ENCODE data around the gene RPTOR. TPM values are rescaled to one million over a fixed set of nuclear protein-coding genes. Genes with fewer than 3 reads are reported as not detected.

The RPTOR gene
- polyA plus RNA-seq, 1 of the 3 experiments (the other 2 are of a cell fraction): 14.9 TPM

- CTCF ChIA-PET: interaction anchor here (0.8 to 1.6 kb wide), 4 partner anchors 47 to 502 kb away, joined by 3 to 5 read pairs (median 4); no protein-coding TSS in a partner anchor
- Histone ChIP-seq H3K4me1 (ENCODE audit: control insufficient read depth in 1 of 2, insufficient read depth in 2 of 2, low read depth in 1 of 2, low read length in 1 of 2) (no peaks in the 10 kb centered on the region), H4K20me1 (ENCODE audit: insufficient read depth) (no peaks in the 10 kb centered on the region), H3K9ac (no peak overlapping the region), H3K4me2 (no peak overlapping the region), H3F3A (replicated peaks; ENCODE audit: insufficient read depth) (no peaks in the 10 kb centered on the region), H3K79me2 (ENCODE audit: insufficient read depth) (no peaks in the 10 kb centered on the region), H3K9me2 (no peaks in the 10 kb centered on the region), H3K4me3 (ENCODE audit: low read depth in 2 of 2, low read length in 1 of 2) (no peak overlapping the region), H2AFZ (ENCODE audit: low read depth) (no peak overlapping the region), H3K9me3 (no peaks in the 10 kb centered on the region), H3K36me3 (replicated peaks in 1 of 2; ENCODE audit: control insufficient read depth in 1 of 2, insufficient read depth in 2 of 2, low read length in 1 of 2) (peaks cover 8 to 31% of the 10 kb centered on the region in 2 experiments), H3K27me3 (ENCODE audit: insufficient read depth) (no peaks in the 10 kb centered on the region), H3K27ac (ENCODE audit: low read depth in 2 of 2, low read length in 1 of 2) (no peak overlapping the region)
- WGBS (ENCODE audit: low lambda C conversion rate): 99% methylated on average over 13 of the region's 13 CpGs
- POLR2A ChIA-PET: no interaction called here
- TF ChIP-seq PBX3 (IDR thresholded peaks at IDR 0.05) (no peak), ELF1 (IDR thresholded peaks at IDR 0.05) (no peak), USF2 (IDR thresholded peaks at IDR 0.05; ENCODE audit: borderline replicate concordance, low read depth, low read length) (no peak), ZBTB33 (IDR thresholded peaks at IDR 0.05; ENCODE audit: borderline replicate concordance, low read depth) (no peak)
- no peak for DNase-seq
Measured at GRCh38 chr17:80929449-80929848, 384.8 kb downstream of the RPTOR start.

GRCh38 chr17:80930335-80931279, 386.0 kb downstream of the RPTOR start:
- no peak overlapping the region for H3K4me2 ChIP-seq
- H3K36me3 ChIP-seq (replicated peaks in 1 of 2; ENCODE audit: control insufficient read depth in 1 of 2, insufficient read depth in 2 of 2, low read length in 1 of 2): peaks cover 12 to 20% of the 10 kb centered on the region in 2 experiments
- no peaks in the 10 kb centered on the region for H3K9me2 ChIP-seq
- no peaks in the 10 kb centered on the region for H3K9me3 ChIP-seq
- no peak for DNase-seq
- H4K20me1 ChIP-seq (ENCODE audit: insufficient read depth): no peaks in the 10 kb centered on the region
- no peaks in the 10 kb centered on the region for H3K4me1 ChIP-seq (ENCODE audit: control insufficient read depth in 1 of 2, insufficient read depth in 2 of 2, low read depth in 1 of 2, low read length in 1 of 2)
- no peaks in the 10 kb centered on the region for H3K27me3 ChIP-seq (ENCODE audit: insufficient read depth)
- H3F3A ChIP-seq (replicated peaks; ENCODE audit: insufficient read depth): no peaks in the 10 kb centered on the region
- H3K27ac ChIP-seq (ENCODE audit: low read depth in 2 of 2, low read length in 1 of 2): no peak overlapping the region
- CTCF ChIA-PET: interaction anchor here (0.9 to 1.6 kb wide), 3 partner anchors 65 to 355 kb away, joined by 3 to 5 read pairs (median 3); no protein-coding TSS in a partner anchor
- no peaks in the 10 kb centered on the region for H3K79me2 ChIP-seq (ENCODE audit: insufficient read depth)
- H3K4me3 ChIP-seq (ENCODE audit: low read depth in 2 of 2, low read length in 1 of 2): no peak overlapping the region
- 85% methylated on average over 16 of the region's 16 CpGs for WGBS (ENCODE audit: low lambda C conversion rate)
- POLR2A ChIA-PET: no interaction called here
- no peak overlapping the region for H3K9ac ChIP-seq
- H2AFZ ChIP-seq (ENCODE audit: low read depth): no peak overlapping the region
- TF ChIP-seq CTCF (IDR thresholded peaks at IDR 0.05): no peak
- no peak for TF ChIP-seq MAX (IDR thresholded peaks at IDR 0.05; ENCODE audit: low read depth)
- TF ChIP-seq EZH2phosphoT487 (IDR thresholded peaks at IDR 0.05; ENCODE audit: borderline replicate concordance, low read depth): no peak
- no peak for TF ChIP-seq ZBTB33 (IDR thresholded peaks at IDR 0.05; ENCODE audit: borderline replicate concordance, low read depth)
- TF ChIP-seq GABPA (IDR thresholded peaks at IDR 0.05; ENCODE audit: low read depth): no peak
- TF ChIP-seq IRF3 (IDR thresholded peaks at IDR 0.05; ENCODE audit: low read depth, low read length): no peak
- TF ChIP-seq TAF1 (IDR thresholded peaks at IDR 0.05; ENCODE audit: borderline replicate concordance, low read depth, low read length): no peak
- no peak for TF ChIP-seq FOXM1 (IDR thresholded peaks at IDR 0.05; ENCODE audit: low read depth)
- TF ChIP-seq ELF1 (IDR thresholded peaks at IDR 0.05): no peak
- no peak for TF ChIP-seq NRF1 (IDR thresholded peaks at IDR 0.05; ENCODE audit: low read depth, low read length)
- no peak for TF ChIP-seq PBX3 (IDR thresholded peaks at IDR 0.05)
